Measurements from ENCODE around the gene TVP23A.
"Not testable (repeated sequence)": the region's sequence is repeated elsewhere in the genome, so short reads cannot be mapped to it uniquely, and the experiment has no call there.

The TVP23A gene

GRCh38 chr16:10745841-10746240 is 72.8 kb downstream of the TVP23A start:
- H3K27ac ChIP-seq = no peak overlapping the region
- TF ChIP-seq CTCF (IDR thresholded peaks at IDR 0.05) (no peak), ZFX (IDR thresholded peaks at IDR 0.05; ENCODE audit: borderline replicate concordance) (no peak)

GRCh38 chr16:10744370-10745030 is 74.1 kb downstream of the TVP23A start:
- TF ChIP-seq CTCF (IDR thresholded peaks at IDR 0.05) = no peak
- TF ChIP-seq ZFX (IDR thresholded peaks at IDR 0.05; ENCODE audit: borderline replicate concordance) = no peak
- peak overlapping the region; percentile 83 for H3K27ac ChIP-seq

- TF ChIP-seq CTCF (IDR thresholded peaks at IDR 0.05) (no peak), ZFX (IDR thresholded peaks at IDR 0.05; ENCODE audit: borderline replicate concordance) (no peak)
- H3K27ac ChIP-seq = peak within 1 kb of the TSS; percentile 83
Observed at GRCh38 chr16:10743610-10744369, 74.8 kb downstream of the TVP23A start, which contains the start of gene NUBP1. NUBP1 (plus strand) TSS chr16:10743842; CDS start chr16:10743864, 22 bp downstream.

GRCh38 chr16:10743227-10743609 is 75.4 kb downstream of the TVP23A start:
- peak overlapping the region; percentile 83 for H3K27ac ChIP-seq
- TF ChIP-seq ZFX (IDR thresholded peaks at IDR 0.05; ENCODE audit: borderline replicate concordance) (no peak), CTCF (IDR thresholded peaks at IDR 0.05) (no peak)

GRCh38 chr16:10741844-10742243 is 76.8 kb downstream of the TVP23A start:
- no peak overlapping the region for H3K27ac ChIP-seq

GRCh38 chr16:10741249-10741648 is 77.3 kb downstream of the TVP23A start:
- not testable (repeated sequence) for H3K27ac ChIP-seq

More at GRCh38 chr16:10741844-10742243, 76.8 kb downstream of the TVP23A start:
- TF ChIP-seq CTCF (IDR thresholded peaks at IDR 0.05) = no peak
- TF ChIP-seq ZFX (IDR thresholded peaks at IDR 0.05; ENCODE audit: borderline replicate concordance) = no peak

- H3K27ac ChIP-seq = no peak overlapping the region
- TF ChIP-seq ZFX (IDR thresholded peaks at IDR 0.05; ENCODE audit: borderline replicate concordance) (no peak), CTCF (IDR thresholded peaks at IDR 0.05) (no peak)
Observed at GRCh38 chr16:10740845-10741208, 77.8 kb downstream of the TVP23A start.
